Urothelium cell line (cell line): ENCODE measurements around the gene COQ9.
"Not testable (repeated sequence)": the region's sequence is repeated elsewhere in the genome, so short reads cannot be mapped to it uniquely, and the experiment has no call there.

Source experiments
- DNase-seq: peaks from one replicate; pipeline ENCODE4 v3.0.0; 2011; ENCODE audit warnings: low spot score, mixed read lengths
- FAIRE-seq: peaks from 2 replicates; lab custom pipeline; 2011; peaks lifted over from hg19 to GRCh38; lab: Jason Lieb, UNC

COQ9 gene

GRCh38 chr16:57483725-57484514 lies 36.6 kb downstream of the COQ9 start:
- FAIRE-seq: no peak
- DNase-seq: no peak

- DNase-seq: no peak
- no peak for FAIRE-seq
Measured at GRCh38 chr16:57484515-57485005, 37.3 kb downstream of the COQ9 start.

- no peak for DNase-seq
- no peak for FAIRE-seq
Measured at GRCh38 chr16:57485091-57485915, 38.0 kb downstream of the COQ9 start.

- peak; percentile 97 for DNase-seq
- FAIRE-seq: no peak
Measured at GRCh38 chr16:57485916-57486857, 38.9 kb downstream of the COQ9 start, which contains the start of gene DOK4. TSS of gene DOK4 (minus strand) at chr16:57486493. CDS start at chr16:57479507, 6,986 bp downstream.

- DNase-seq: no peak
- no peak for FAIRE-seq
Measured at GRCh38 chr16:57486858-57487834, 39.9 kb downstream of the COQ9 start.

GRCh38 chr16:57489229-57489628 lies 42.0 kb downstream of the COQ9 start:
- DNase-seq (no peak), FAIRE-seq (no peak)

GRCh38 chr16:57493767-57494166 lies 46.5 kb downstream of the COQ9 start:
- DNase-seq: no peak

GRCh38 chr16:57497121-57497520 lies 49.8 kb downstream of the COQ9 start:
- FAIRE-seq: no peak

More at GRCh38 chr16:57493767-57494166, 46.5 kb downstream of the COQ9 start:
- FAIRE-seq: no peak

GRCh38 chr16:57498031-57498430 lies 50.8 kb downstream of the COQ9 start:
- FAIRE-seq: no peak
- no peak for DNase-seq

More at GRCh38 chr16:57497121-57497520, 49.8 kb downstream of the COQ9 start:
- DNase-seq: no peak

GRCh38 chr16:57499941-57500340 lies 52.7 kb downstream of the COQ9 start:
- DNase-seq, FAIRE-seq: not testable (repeated sequence)

- FAIRE-seq (no peak), DNase-seq (no peak)
Measured at GRCh38 chr16:57500578-57501111, 53.4 kb downstream of the COQ9 start.

- DNase-seq (no peak), FAIRE-seq (no peak)
Measured at GRCh38 chr16:57501492-57501891, 54.2 kb downstream of the COQ9 start.

- FAIRE-seq: no peak
- no peak for DNase-seq
Measured at GRCh38 chr16:57502048-57502775, 54.9 kb downstream of the COQ9 start.

- no peak for DNase-seq
- no peak for FAIRE-seq
Measured at GRCh38 chr16:57503366-57503765, 56.1 kb downstream of the COQ9 start.

- DNase-seq (no peak), FAIRE-seq (no peak)
Measured at GRCh38 chr16:57504001-57504400, 56.7 kb downstream of the COQ9 start.

- no peak for DNase-seq
- no peak for FAIRE-seq
Measured at GRCh38 chr16:57504491-57504890, 57.2 kb downstream of the COQ9 start.

GRCh38 chr16:57505169-57505568 lies 57.9 kb downstream of the COQ9 start:
- DNase-seq (no peak), FAIRE-seq (no peak)
